SK-N-SH (cell line): ENCODE results near the gene DCST1.

Source experiments
- POLR2AphosphoS5 ChIP-seq: IDR thresholded peaks from 2 replicates; pipeline ENCODE4 v1.6.1; 2012; ENCODE audit warnings: low read depth, low read length
- YY1 ChIP-seq: IDR thresholded peaks from 2 replicates; pipeline ENCODE4 v1.4.0; 2012; ENCODE audit warnings: low read depth, mild to moderate bottlenecking

DNA sequence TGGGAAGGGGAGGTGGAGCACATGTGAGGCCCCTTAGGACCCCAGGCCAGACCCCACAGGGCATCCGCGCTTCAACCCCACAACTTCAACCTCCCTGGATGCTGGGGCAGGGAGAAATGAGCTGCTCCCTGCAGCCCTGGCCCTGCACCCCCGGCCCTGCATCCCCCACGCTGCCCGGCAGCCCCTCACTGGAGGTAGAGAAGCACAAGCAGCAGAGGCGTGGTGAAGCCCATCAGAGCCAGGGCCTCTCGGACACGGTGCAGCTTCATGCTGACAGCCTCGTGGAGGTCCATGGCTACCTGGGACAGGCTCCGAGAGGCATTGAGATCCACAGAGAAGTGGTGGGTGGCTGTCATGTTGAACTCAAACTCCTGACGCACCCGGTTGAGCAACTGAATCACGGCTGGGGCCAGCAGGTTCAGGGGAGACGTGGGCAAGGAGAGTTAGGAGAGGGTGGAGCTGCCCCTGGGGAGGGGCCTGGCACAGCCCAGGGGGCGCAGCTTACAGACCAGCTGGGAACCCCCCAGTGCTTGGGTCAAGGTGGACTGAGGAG, 3.3 kb upstream of the DCST1 start:
- TF ChIP-seq YY1 (no peak), POLR2AphosphoS5 (no peak)
